Activated CD8-positive, alpha-beta memory T cell treated with anti-CD3 and anti-CD28 coated beads, Interleukin-2, amount 50 U/mL, for 4 hours (primary cell): ENCODE results near the gene TIGD4.

Source experiments
- DNase-seq: peaks from one replicate; pipeline ENCODE4 v3.0.0-alpha.2; 2020

TIGD4 gene

GRCh38 chr4:152719801-152720556 is 59.6 kb downstream of the TIGD4 start:
- DNase-seq: no peak
